HPDE6-E6E7 (cell line): ENCODE results near the gene RAPGEF1.
A peak's percentile ranks its signal among the peaks of the same experiment; 100 is the strongest.
"Not testable (repeated sequence)": the region's sequence is repeated elsewhere in the genome, so short reads cannot be mapped to it uniquely, and the experiment has no call there.

Experiments used
- DNase-seq: peaks from one replicate; pipeline ENCODE4 v3.0.0; 2011; ENCODE audit warnings: missing footprints; ENCODE audit errors: extremely low spot score

Gene RAPGEF1

GRCh38 chr9:131739959-131740648 is at the start of gene RAPGEF1:
TSS of gene RAPGEF1 (minus strand) at chr9:131740076. CDS start at chr9:131739830, 246 bp downstream.
- DNase-seq: peak; percentile 63

- no peak for DNase-seq
Measured at GRCh38 chr9:131788851-131789250, 49.0 kb upstream of the RAPGEF1 start.

- no peak for DNase-seq
Measured at GRCh38 chr9:131787838-131788237, 48.0 kb upstream of the RAPGEF1 start.

DNA sequence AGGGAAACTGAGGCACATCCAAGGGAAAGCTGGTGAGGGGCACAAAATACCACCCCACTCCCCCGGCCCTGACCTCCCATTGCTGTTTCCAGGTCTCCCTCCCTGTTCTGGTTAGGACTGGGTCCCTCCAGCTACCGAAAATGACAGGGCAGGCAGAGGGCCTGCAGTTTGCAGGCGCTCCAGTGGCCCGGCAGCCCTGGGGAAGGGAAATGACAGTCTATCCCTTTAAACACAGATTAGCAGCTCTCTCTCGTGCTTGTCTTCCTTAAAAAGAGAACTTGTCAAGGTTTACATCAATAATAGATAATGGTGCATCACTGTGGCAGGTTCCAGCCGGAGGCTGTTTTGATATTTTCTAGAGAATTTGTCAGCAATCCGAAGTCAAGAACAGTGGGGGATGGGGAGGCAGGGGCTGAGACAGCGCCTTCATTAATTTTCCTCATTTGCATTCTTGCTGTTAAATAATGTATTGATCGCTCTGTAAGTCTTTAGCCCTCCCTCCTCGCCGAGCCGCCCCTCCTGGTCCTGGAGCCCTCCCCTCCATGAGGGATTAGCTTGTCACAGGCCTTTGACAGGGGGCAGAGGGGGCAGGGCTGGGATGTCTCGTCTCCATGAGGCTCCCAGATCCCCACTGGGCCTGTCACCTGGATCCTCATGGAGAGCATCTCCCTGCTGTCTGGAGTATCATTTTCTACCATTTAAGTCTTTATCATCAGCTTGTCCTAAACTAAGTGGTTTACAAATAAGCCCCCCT is 45.0 kb upstream of the RAPGEF1 start:
- DNase-seq: no peak

GRCh38 chr9:131781069-131781468 is 41.2 kb upstream of the RAPGEF1 start:
- no peak for DNase-seq

DNA sequence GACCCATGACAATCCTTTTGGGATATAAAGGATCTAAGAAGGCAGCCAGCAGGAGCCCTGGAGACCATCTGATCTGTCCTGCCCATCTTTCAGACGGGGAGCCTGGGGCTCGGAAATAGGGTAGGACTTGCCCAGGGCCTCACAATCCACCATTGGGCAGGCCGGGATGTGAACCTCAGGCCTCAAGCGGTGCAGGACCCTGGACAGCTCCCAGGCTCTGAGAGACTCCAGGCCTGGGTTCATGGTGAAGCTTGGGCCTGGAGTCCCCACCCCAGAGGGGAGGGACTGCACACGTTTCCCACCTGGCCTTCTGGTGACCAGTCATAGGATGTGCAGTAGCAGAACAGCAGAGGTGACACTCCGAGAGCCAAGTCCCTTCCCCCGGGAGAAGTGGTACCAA is 36.6 kb upstream of the RAPGEF1 start:
- DNase-seq: no peak

- DNase-seq: no peak
Measured at GRCh38 chr9:131776036-131776435, 36.2 kb upstream of the RAPGEF1 start.

- DNase-seq: no peak
Measured at GRCh38 chr9:131774636-131775035, 34.8 kb upstream of the RAPGEF1 start.

- peak; percentile 67 for DNase-seq
Measured at GRCh38 chr9:131773911-131774379, 34.1 kb upstream of the RAPGEF1 start.

DNA sequence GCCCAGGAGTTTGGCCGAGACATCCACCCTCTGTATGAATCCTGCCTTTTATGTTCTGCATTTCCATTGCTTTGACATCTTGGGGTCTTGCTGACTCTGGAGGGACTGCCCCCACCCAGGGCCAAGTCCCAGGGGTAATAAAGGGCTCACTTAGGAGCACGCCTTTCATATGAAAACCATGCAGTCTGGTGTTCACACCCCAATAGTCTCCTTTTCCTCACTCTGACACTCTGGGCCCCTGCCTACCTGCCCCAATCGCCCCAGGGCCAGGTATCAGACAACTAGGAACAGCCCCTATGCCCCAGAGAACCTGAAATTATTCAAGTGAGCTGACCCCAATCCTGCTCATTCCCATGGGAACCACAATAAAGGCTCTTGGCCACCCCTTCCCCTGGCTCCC is 33.1 kb upstream of the RAPGEF1 start:
- no peak for DNase-seq

DNA sequence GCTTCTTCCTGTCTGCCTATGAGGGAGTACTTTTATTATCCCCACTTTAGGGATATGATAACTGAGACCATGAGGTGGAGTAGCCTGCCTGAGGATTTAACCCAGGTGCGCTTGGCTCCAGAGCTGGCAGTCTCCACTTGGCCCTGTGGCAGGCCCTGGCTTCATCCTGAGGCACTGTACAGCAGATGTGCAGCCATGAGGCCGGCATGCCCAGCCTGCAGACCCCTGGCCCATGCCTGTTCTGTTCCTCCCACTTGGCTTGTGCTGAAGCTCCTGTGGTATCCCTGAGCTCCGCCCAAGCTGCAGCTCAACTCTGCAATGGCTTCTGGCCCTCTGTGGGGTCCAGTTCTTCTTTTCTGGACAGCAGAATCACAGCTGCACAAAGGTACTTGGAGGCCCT is 31.8 kb upstream of the RAPGEF1 start:
- no peak for DNase-seq

DNA sequence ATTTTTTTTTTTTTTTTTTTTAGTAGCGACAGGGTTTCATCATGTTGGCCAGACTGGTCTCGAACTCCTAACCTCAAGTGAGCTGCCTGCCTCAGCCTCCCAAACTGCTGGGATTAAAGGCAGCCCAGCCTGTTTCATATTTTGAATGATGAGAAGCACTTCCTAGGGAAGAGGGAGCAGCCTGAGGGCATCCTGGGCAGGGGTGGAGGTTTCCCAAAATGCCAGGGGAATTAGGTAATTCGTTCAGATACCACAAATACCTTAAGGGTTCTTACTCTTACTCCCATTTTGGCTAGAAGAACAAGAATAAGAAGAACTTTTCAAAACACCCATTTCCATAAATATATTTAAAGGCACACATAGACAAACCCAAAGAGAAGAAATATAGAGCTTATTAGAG is 29.5 kb upstream of the RAPGEF1 start:
- no peak for DNase-seq

- no peak for DNase-seq
Measured at GRCh38 chr9:131764568-131764967, 24.7 kb upstream of the RAPGEF1 start.

- peak; percentile 78 for DNase-seq
Measured at GRCh38 chr9:131762356-131762932, 22.6 kb upstream of the RAPGEF1 start.

- DNase-seq: no peak
Measured at GRCh38 chr9:131759017-131759647, 19.3 kb upstream of the RAPGEF1 start.

DNA sequence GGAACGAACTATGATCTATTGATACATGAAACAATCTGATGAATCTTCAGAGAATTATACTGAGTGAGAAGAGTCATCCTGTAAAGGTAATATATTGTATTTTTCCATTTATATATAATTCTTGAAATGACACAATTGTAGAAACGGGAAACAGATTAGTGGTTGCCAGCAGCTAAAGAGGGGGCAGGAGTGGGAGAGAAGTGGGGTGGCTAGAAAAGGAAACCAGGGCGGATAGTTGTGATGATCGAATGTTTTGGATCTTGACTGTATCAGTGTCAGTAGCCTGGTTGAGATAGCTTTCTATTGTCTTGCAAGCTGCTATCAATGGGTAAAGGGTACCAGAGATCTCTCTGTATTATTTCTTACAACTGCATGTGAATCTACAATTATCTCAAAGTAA is 17.7 kb upstream of the RAPGEF1 start:
- DNase-seq: no peak

DNA sequence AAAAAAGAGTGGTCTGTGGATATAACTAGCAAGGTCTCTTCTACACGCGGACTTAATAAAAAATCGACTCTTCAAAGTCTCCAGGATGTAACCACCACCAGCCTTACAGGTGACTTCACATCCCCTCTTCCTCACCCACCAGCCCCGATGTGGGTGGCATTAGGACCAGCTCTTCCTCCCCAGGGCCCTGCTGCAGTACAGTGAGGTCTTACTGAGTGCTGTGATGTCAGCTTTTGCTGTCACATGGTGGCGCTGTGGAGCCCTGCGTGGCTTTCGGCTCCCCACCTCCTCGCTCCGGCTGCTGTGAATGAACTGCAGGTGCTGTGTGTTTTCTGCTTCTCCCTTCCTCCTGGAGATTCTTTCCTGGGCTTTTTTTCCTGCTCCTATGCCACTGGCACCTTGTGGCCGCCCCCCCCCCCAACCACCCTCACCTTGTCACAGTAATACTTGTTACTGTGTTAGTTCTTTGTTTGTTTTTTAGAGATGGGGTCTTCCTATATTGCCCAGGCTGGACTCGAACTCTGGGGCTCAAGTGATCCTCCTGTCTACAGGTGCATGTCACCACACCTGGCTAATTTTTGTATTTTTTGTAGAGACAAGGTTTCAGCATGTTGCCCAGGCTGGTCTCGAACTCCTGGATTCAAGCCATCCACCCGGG is 15.8 kb upstream of the RAPGEF1 start:
- DNase-seq: peak; percentile 83

- no peak for DNase-seq
Measured at GRCh38 chr9:131754846-131755245, 15.0 kb upstream of the RAPGEF1 start.

GRCh38 chr9:131753751-131754150 is 13.9 kb upstream of the RAPGEF1 start:
- DNase-seq: not testable (repeated sequence)

DNA sequence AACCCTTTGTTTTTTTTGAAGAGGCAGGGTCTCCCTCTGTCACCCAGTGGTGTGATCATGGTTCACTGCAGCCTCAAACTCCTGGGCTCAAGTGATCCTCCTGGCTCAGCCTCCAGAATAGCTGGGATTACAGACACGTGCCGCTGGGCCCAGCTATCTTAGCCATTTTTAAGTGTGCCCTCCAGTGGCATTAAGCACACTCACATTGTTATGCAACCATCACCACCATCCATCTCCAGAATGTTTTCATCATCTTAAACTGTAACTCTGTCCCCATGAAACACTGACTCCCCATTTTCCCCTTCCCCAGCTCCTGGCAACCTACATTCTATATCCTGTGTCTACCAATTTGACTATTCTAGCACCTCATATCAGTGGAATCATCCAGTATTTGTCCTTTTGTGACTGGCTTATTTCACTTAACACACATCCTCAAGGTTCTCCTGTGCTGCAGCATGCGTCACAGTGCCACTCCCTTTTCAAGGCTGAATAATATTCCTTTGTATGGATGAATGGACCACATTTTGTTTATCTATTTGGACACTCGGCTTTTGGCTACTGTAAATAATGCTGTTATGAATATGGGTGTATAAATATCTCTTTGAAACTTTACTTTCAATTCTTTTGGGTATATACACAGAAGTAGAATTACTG is 12.5 kb upstream of the RAPGEF1 start:
- DNase-seq: no peak

DNA sequence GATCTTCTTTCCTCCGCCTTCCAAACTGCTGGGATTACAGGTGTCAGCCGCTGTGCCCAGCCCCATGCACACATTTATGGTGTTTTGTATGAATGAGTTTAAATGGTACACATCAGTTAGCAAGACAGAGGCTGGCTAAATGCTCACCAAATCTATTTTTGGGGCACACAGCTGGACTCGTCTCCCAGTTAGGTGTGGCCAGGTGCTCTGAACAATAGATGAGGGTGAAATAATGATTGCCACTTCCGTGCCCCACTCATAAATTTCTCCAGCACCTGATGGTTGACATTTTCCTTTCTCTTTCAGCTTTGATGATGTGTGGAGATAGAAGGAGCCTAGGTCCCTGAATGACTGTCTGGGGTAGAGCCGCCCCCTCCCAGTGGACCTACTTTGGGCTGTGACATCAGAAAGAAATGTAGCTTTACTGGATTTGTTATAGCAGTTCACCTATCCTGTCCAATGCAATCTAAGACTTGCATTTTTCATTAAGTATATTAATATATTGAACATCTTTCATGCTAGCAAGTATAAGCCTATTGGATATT is 8.6 kb upstream of the RAPGEF1 start:
- no peak for DNase-seq
